ENCODE measurements around the gene PROM1. TPM values are rescaled to one million over a fixed set of nuclear protein-coding genes. Genes with fewer than 3 reads are reported as not detected.

PROM1 gene
- total RNA-seq, 1 donor from 2014 or later = 2.9 TPM

GRCh38 chr4:16125571-16126445 lies 42.0 kb upstream of the PROM1 start:
- no peak for DNase-seq
- H3K27me3 ChIP-seq (ENCODE audit: low read depth) = no peaks in the 10 kb centered on the region
- intact Hi-C loops (cut with micrococcal nuclease) = no loop called here
- H3K27ac ChIP-seq (replicated peaks) = peak overlapping the region; percentile 56
- H3K4me1 ChIP-seq = peaks cover 49% of the 10 kb centered on the region
- no peak overlapping the region for H3K4me3 ChIP-seq
- no peaks in the 10 kb centered on the region for H3K36me3 ChIP-seq
- no peak for TF ChIP-seq CTCF (IDR thresholded peaks at IDR 0.05; ENCODE audit: borderline replicate concordance)
- no peaks in the 10 kb centered on the region for H3K9me3 ChIP-seq (replicated peaks)

GRCh38 chr4:16124232-16124631 lies 40.4 kb upstream of the PROM1 start:
- Histone ChIP-seq H3K27ac (replicated peaks) (no peak overlapping the region), H3K36me3 (no peaks in the 10 kb centered on the region), H3K4me3 (no peak overlapping the region), H3K27me3 (ENCODE audit: low read depth) (no peaks in the 10 kb centered on the region), H3K9me3 (replicated peaks) (no peaks in the 10 kb centered on the region), H3K4me1 (peaks cover 34% of the 10 kb centered on the region)
- TF ChIP-seq CTCF (IDR thresholded peaks at IDR 0.05; ENCODE audit: borderline replicate concordance) = no peak
- intact Hi-C loops (cut with micrococcal nuclease) = no loop called here
- DNase-seq = no peak

- no peaks in the 10 kb centered on the region for H3K27me3 ChIP-seq (ENCODE audit: low read depth)
- no peaks in the 10 kb centered on the region for H3K36me3 ChIP-seq
- TF ChIP-seq CTCF (IDR thresholded peaks at IDR 0.05; ENCODE audit: borderline replicate concordance) = no peak
- no peaks in the 10 kb centered on the region for H3K9me3 ChIP-seq (replicated peaks)
- no peak overlapping the region for H3K4me3 ChIP-seq
- intact Hi-C loops (cut with micrococcal nuclease) = no loop called here
- H3K4me1 ChIP-seq = peaks cover 35% of the 10 kb centered on the region
- no peak for DNase-seq
- peak overlapping the region; percentile 23 for H3K27ac ChIP-seq (replicated peaks)
Observed at GRCh38 chr4:16123356-16124084, 39.7 kb upstream of the PROM1 start.

GRCh38 chr4:16122784-16123183 lies 39.0 kb upstream of the PROM1 start:
- H3K4me3 ChIP-seq = no peak overlapping the region
- H3K36me3 ChIP-seq = no peaks in the 10 kb centered on the region
- peaks cover 42% of the 10 kb centered on the region for H3K4me1 ChIP-seq
- TF ChIP-seq CTCF (IDR thresholded peaks at IDR 0.05; ENCODE audit: borderline replicate concordance) = no peak
- no peaks in the 10 kb centered on the region for H3K9me3 ChIP-seq (replicated peaks)
- intact Hi-C loops (cut with micrococcal nuclease) = no loop called here
- no peak for DNase-seq
- no peaks in the 10 kb centered on the region for H3K27me3 ChIP-seq (ENCODE audit: low read depth)
- no peak overlapping the region for H3K27ac ChIP-seq (replicated peaks)

GRCh38 chr4:16122308-16122711 lies 38.5 kb upstream of the PROM1 start:
- no peaks in the 10 kb centered on the region for H3K9me3 ChIP-seq (replicated peaks)
- no peaks in the 10 kb centered on the region for H3K36me3 ChIP-seq
- intact Hi-C loops (cut with micrococcal nuclease) = no loop called here
- H3K4me1 ChIP-seq = peaks cover 47% of the 10 kb centered on the region
- no peak for TF ChIP-seq CTCF (IDR thresholded peaks at IDR 0.05; ENCODE audit: borderline replicate concordance)
- H3K27me3 ChIP-seq (ENCODE audit: low read depth) = no peaks in the 10 kb centered on the region
- no peak overlapping the region for H3K4me3 ChIP-seq
- no peak for DNase-seq
- H3K27ac ChIP-seq (replicated peaks) = no peak overlapping the region

All from left ventricle myocardium inferior (tissue), 1 donor.